Activated CD4-positive, alpha-beta T cell treated with anti-CD3 and anti-CD28 coated beads, Interleukin-2, Interleukin-6, amounts not matched to agents 100 ng/mL and 50 ng/mL, durations not matched to agents 16 hours and 8 hours (primary cell): ENCODE data around the gene DDAH1.

ENCODE experiments used
- DNase-seq: peaks from one replicate; pipeline ENCODE4 v3.0.0-alpha.2; 2020

DDAH1 gene

GRCh38 chr1:85437139-85437538, 27.8 kb downstream of the DDAH1 start:
- DNase-seq, result no peak

GRCh38 chr1:85433096-85433495, 31.9 kb downstream of the DDAH1 start:
- DNase-seq, result no peak

- no peak for DNase-seq
These were observed 36.4 kb downstream of the DDAH1 start for GRCh38 chr1:85428471-85429089.

- no peak for DNase-seq
These were observed 37.1 kb downstream of the DDAH1 start for GRCh38 chr1:85427849-85428248.

GRCh38 chr1:85427331-85427730, 37.6 kb downstream of the DDAH1 start:
- no peak for DNase-seq

- DNase-seq, result no peak
These were observed 43.8 kb downstream of the DDAH1 start for GRCh38 chr1:85421179-85421578.

GRCh38 chr1:85420199-85420598, 44.8 kb downstream of the DDAH1 start:
- no peak for DNase-seq

- DNase-seq, result no peak
These were observed 47.1 kb downstream of the DDAH1 start for GRCh38 chr1:85417876-85418275.

GRCh38 chr1:85417017-85417416, 47.9 kb downstream of the DDAH1 start:
- no peak for DNase-seq

- DNase-seq, result no peak
These were observed 51.8 kb downstream of the DDAH1 start for GRCh38 chr1:85413169-85413568.

- DNase-seq, result no peak
These were observed 53.2 kb downstream of the DDAH1 start for GRCh38 chr1:85411567-85412305.

GRCh38 chr1:85409516-85409915, 55.4 kb downstream of the DDAH1 start:
- no peak for DNase-seq

GRCh38 chr1:85407746-85408377, 57.1 kb downstream of the DDAH1 start:
- DNase-seq, result no peak

GRCh38 chr1:85406887-85407533, 57.9 kb downstream of the DDAH1 start:
- no peak for DNase-seq

GRCh38 chr1:85406081-85406480, 58.9 kb downstream of the DDAH1 start:
- DNase-seq, result no peak

- no peak for DNase-seq
These were observed 60.6 kb downstream of the DDAH1 start for GRCh38 chr1:85404408-85404807.

- DNase-seq, result no peak
These were observed 66.4 kb downstream of the DDAH1 start for GRCh38 chr1:85398391-85399064.

GRCh38 chr1:85397490-85398032, 67.4 kb downstream of the DDAH1 start:
- no peak for DNase-seq

- no peak for DNase-seq
These were observed 68.8 kb downstream of the DDAH1 start for GRCh38 chr1:85396194-85396593.

GRCh38 chr1:85394130-85394529, 70.8 kb downstream of the DDAH1 start:
- no peak for DNase-seq

- no peak for DNase-seq
These were observed 71.5 kb downstream of the DDAH1 start for GRCh38 chr1:85393490-85393889.

- DNase-seq, result no peak
These were observed 76.5 kb downstream of the DDAH1 start for GRCh38 chr1:85388416-85388815.

- no peak for DNase-seq
These were observed 77.2 kb downstream of the DDAH1 start for GRCh38 chr1:85387781-85388180.
